Measurements from ENCODE around the gene KLF14.
"Not testable (repeated sequence)": the region's sequence is repeated elsewhere in the genome, so short reads cannot be mapped to it uniquely, and the experiment has no call there.

Gene KLF14

DNA sequence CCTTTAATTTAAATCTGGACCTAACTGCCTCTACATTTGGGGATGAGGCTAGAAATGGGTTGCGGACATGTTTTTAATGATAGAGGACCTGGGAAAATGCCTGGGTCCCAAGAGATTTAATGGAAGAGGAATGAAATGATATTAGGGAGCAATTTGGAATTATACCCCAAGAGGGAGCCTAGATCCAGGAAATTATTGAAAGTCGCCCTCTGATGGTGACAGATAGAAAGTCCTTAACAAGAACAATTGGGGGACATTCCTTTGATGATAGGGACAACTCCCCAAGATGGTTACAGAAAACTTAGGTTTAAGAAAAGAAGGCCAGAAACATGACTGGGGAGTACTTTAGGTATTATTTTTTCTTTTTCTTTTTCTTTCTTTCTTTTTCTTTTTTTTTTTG is 38.2 kb downstream of the KLF14 start:
- no peak for TF ChIP-seq ZNF70 (CRISPR knock-in tag; IDR thresholded peaks at IDR 0.05)
- no peak for TF ChIP-seq TOX (CRISPR knock-in tag; IDR thresholded peaks at IDR 0.05; ENCODE audit: borderline replicate concordance)
- TF ChIP-seq, protein P1, sequence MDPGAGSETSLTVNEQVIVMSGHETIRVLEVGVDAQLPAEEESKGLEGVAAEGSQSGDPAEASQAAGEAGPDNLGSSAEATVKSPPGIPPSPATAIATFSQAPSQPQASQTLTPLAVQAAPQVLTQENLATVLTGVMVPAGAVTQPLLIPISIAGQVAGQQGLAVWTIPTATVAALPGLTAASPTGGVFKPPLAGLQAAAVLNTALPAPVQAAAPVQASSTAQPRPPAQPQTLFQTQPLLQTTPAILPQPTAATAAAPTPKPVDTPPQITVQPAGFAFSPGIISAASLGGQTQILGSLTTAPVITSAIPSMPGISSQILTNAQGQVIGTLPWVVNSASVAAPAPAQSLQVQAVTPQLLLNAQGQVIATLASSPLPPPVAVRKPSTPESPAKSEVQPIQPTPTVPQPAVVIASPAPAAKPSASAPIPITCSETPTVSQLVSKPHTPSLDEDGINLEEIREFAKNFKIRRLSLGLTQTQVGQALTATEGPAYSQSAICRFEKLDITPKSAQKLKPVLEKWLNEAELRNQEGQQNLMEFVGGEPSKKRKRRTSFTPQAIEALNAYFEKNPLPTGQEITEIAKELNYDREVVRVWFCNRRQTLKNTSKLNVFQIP (CRISPR knock-in tag; IDR thresholded peaks at IDR 0.05; ENCODE audit: borderline replicate concordance, low read depth) = no peak
- TF ChIP-seq BACH2 (CRISPR knock-in tag; IDR thresholded peaks at IDR 0.05; ENCODE audit: borderline replicate concordance) = no peak
- no peak for TF ChIP-seq SNAI2 (CRISPR knock-in tag; IDR thresholded peaks at IDR 0.05)
- TF ChIP-seq ESRRG (CRISPR knock-in tag; IDR thresholded peaks at IDR 0.05) = no peak
- no peak for TF ChIP-seq TCF4 (CRISPR knock-in tag; IDR thresholded peaks at IDR 0.05; ENCODE audit: borderline replicate concordance)
- TF ChIP-seq, protein P2, sequence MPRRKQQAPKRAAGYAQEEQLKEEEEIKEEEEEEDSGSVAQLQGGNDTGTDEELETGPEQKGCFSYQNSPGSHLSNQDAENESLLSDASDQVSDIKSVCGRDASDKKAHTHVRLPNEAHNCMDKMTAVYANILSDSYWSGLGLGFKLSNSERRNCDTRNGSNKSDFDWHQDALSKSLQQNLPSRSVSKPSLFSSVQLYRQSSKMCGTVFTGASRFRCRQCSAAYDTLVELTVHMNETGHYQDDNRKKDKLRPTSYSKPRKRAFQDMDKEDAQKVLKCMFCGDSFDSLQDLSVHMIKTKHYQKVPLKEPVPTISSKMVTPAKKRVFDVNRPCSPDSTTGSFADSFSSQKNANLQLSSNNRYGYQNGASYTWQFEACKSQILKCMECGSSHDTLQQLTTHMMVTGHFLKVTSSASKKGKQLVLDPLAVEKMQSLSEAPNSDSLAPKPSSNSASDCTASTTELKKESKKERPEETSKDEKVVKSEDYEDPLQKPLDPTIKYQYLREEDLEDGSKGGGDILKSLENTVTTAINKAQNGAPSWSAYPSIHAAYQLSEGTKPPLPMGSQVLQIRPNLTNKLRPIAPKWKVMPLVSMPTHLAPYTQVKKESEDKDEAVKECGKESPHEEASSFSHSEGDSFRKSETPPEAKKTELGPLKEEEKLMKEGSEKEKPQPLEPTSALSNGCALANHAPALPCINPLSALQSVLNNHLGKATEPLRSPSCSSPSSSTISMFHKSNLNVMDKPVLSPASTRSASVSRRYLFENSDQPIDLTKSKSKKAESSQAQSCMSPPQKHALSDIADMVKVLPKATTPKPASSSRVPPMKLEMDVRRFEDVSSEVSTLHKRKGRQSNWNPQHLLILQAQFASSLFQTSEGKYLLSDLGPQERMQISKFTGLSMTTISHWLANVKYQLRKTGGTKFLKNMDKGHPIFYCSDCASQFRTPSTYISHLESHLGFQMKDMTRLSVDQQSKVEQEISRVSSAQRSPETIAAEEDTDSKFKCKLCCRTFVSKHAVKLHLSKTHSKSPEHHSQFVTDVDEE (CRISPR knock-in tag; IDR thresholded peaks at IDR 0.05) = no peak
- TF ChIP-seq ZNF8 (CRISPR knock-in tag; IDR thresholded peaks at IDR 0.05) = no peak
- no peak for TF ChIP-seq ISL1 (CRISPR knock-in tag; IDR thresholded peaks at IDR 0.05)
- TF ChIP-seq, protein P3, sequence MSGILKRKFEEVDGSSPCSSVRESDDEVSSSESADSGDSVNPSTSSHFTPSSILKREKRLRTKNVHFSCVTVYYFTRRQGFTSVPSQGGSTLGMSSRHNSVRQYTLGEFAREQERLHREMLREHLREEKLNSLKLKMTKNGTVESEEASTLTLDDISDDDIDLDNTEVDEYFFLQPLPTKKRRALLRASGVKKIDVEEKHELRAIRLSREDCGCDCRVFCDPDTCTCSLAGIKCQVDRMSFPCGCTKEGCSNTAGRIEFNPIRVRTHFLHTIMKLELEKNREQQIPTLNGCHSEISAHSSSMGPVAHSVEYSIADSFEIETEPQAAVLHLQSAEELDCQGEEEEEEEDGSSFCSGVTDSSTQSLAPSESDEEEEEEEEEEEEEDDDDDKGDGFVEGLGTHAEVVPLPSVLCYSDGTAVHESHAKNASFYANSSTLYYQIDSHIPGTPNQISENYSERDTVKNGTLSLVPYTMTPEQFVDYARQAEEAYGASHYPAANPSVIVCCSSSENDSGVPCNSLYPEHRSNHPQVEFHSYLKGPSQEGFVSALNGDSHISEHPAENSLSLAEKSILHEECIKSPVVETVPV (CRISPR knock-in tag; IDR thresholded peaks at IDR 0.05) = no peak
- TF ChIP-seq, protein P4, sequence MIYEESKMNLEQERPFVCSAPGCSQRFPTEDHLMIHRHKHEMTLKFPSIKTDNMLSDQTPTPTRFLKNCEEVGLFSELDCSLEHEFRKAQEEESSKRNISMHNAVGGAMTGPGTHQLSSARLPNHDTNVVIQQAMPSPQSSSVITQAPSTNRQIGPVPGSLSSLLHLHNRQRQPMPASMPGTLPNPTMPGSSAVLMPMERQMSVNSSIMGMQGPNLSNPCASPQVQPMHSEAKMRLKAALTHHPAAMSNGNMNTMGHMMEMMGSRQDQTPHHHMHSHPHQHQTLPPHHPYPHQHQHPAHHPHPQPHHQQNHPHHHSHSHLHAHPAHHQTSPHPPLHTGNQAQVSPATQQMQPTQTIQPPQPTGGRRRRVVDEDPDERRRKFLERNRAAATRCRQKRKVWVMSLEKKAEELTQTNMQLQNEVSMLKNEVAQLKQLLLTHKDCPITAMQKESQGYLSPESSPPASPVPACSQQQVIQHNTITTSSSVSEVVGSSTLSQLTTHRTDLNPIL (CRISPR knock-in tag; IDR thresholded peaks at IDR 0.05; ENCODE audit: low read depth) = no peak
- TF ChIP-seq ZC3H10 (CRISPR knock-in tag; IDR thresholded peaks at IDR 0.05) = no peak
- TF ChIP-seq, protein P5, sequence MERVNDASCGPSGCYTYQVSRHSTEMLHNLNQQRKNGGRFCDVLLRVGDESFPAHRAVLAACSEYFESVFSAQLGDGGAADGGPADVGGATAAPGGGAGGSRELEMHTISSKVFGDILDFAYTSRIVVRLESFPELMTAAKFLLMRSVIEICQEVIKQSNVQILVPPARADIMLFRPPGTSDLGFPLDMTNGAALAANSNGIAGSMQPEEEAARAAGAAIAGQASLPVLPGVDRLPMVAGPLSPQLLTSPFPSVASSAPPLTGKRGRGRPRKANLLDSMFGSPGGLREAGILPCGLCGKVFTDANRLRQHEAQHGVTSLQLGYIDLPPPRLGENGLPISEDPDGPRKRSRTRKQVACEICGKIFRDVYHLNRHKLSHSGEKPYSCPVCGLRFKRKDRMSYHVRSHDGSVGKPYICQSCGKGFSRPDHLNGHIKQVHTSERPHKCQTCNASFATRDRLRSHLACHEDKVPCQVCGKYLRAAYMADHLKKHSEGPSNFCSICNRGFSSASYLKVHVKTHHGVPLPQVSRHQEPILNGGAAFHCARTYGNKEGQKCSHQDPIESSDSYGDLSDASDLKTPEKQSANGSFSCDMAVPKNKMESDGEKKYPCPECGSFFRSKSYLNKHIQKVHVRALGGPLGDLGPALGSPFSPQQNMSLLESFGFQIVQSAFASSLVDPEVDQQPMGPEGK (CRISPR knock-in tag; IDR thresholded peaks at IDR 0.05; ENCODE audit: borderline replicate concordance) = no peak
- TF ChIP-seq ZFP3 (CRISPR knock-in tag; IDR thresholded peaks at IDR 0.05) = no peak
- no peak for TF ChIP-seq ZNF565 (CRISPR knock-in tag; conservative IDR thresholded peaks at IDR 0.05; ENCODE audit: low read depth)
- no peak for TF ChIP-seq RARB (CRISPR knock-in tag; IDR thresholded peaks at IDR 0.05)
- TF ChIP-seq ZFP30 (CRISPR knock-in tag; IDR thresholded peaks at IDR 0.05) = no peak
- no peak for TF ChIP-seq PPARA (CRISPR knock-in tag; IDR thresholded peaks at IDR 0.05; ENCODE audit: borderline replicate concordance)
- ATAC-seq = peak; percentile 83

DNA sequence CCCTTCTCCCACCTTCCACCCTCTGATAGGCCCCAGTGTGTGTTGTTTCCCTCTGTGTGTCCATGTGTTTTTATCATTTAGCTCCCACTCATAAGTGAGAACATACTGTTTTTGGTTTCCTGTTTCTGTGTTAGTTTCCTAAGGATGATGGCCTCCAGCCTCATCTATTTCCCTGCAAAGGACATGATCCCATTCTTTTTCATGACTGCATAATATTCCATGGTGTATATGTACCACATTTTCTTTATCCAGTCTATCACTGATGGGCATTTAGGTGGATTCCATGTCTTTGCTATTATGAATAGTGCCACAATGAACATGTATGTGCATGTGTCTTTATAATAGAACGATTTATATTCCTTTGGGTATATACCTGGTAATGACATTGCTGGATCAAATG is 41.6 kb downstream of the KLF14 start:
- not testable (repeated sequence) for ATAC-seq
- TF ChIP-seq ZNF8 (CRISPR knock-in tag; IDR thresholded peaks at IDR 0.05) = peak; percentile 73

DNA sequence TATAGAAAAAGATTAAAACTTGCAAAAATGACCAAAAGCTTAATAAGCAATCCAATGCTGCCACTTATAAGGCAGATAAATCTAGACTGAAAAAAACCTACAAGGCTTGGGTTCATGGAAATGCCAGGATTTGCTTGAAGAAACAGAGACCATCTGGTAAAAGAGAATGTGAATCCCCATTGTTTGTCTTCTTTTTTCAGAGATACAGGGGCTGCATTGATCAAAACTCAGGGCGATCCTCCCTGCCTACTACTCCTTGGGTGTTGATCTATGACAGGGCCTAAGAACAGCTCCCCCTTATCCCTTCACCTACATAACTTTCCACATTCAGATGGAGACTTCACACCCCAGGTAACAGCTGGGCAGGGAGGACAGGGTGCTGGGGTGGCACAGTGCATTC is 44.3 kb downstream of the KLF14 start:
- no peak for ATAC-seq
- TF ChIP-seq, protein P5 (CRISPR knock-in tag; IDR thresholded peaks at IDR 0.05; ENCODE audit: borderline replicate concordance) = no peak
- no peak for TF ChIP-seq ZC3H10 (CRISPR knock-in tag; IDR thresholded peaks at IDR 0.05)
- TF ChIP-seq ESRRG (CRISPR knock-in tag; IDR thresholded peaks at IDR 0.05) = no peak
- TF ChIP-seq ZFP3 (CRISPR knock-in tag; IDR thresholded peaks at IDR 0.05) = no peak
- TF ChIP-seq TOX (CRISPR knock-in tag; IDR thresholded peaks at IDR 0.05; ENCODE audit: borderline replicate concordance) = no peak
- no peak for TF ChIP-seq OSR1 (CRISPR knock-in tag; IDR thresholded peaks at IDR 0.05)
- no peak for TF ChIP-seq BACH2 (CRISPR knock-in tag; IDR thresholded peaks at IDR 0.05; ENCODE audit: borderline replicate concordance)
- no peak for TF ChIP-seq PPARA (CRISPR knock-in tag; IDR thresholded peaks at IDR 0.05; ENCODE audit: borderline replicate concordance)
- TF ChIP-seq TCF4 (CRISPR knock-in tag; IDR thresholded peaks at IDR 0.05; ENCODE audit: borderline replicate concordance) = no peak
- TF ChIP-seq SNAI2 (CRISPR knock-in tag; IDR thresholded peaks at IDR 0.05) = no peak
- TF ChIP-seq RARB (CRISPR knock-in tag; IDR thresholded peaks at IDR 0.05) = no peak
- no peak for TF ChIP-seq CSDC2 (CRISPR knock-in tag; IDR thresholded peaks at IDR 0.05)
- TF ChIP-seq ZNF70 (CRISPR knock-in tag; IDR thresholded peaks at IDR 0.05) = no peak
- TF ChIP-seq, protein P4 (CRISPR knock-in tag; IDR thresholded peaks at IDR 0.05; ENCODE audit: low read depth) = no peak
- TF ChIP-seq, protein P2 (CRISPR knock-in tag; IDR thresholded peaks at IDR 0.05) = no peak
